K562 (cell line): ENCODE measurements around the gene DDX23.

ENCODE experiments used
- CBX2 ChIP-seq: fragments of 200-600 bp; sonication (generic); IDR thresholded peaks from one replicate; pipeline ENCODE4 v1.6.1; 2012; ENCODE audit warnings: mild to moderate bottlenecking, low read length, inconsistent platforms; ENCODE audit not compliant: insufficient read depth, poor library complexity, severe bottlenecking
- CREM ChIP-seq: IDR thresholded peaks from 2 replicates; pipeline ENCODE4 v1.6.1; 2014; ENCODE audit warnings: antibody characterized with exemption, low read depth
- EZH2 ChIP-seq: IDR thresholded peaks from 2 replicates; pipeline ENCODE4 v1.6.1; 2012; ENCODE audit warnings: low read depth, mild to moderate bottlenecking, inconsistent platforms, low read length, borderline replicate concordance
- HDAC1 ChIP-seq, 2 experiments: fragments of 450-650 bp; IDR thresholded peaks; 2 replicates each; pipeline ENCODE4 v1.6.1; 2016 to 2017; ENCODE audit warnings: inconsistent platforms in 1 of 2, mild to moderate bottlenecking in 1 of 2, moderate library complexity in 1 of 2
- HIVEP1 ChIP-seq: fragments of 250-450 bp; sonication (Bioruptor Pico); IDR thresholded peaks from 2 replicates; pipeline ENCODE4 v1.4.0; 2020; ENCODE audit warnings: mild to moderate bottlenecking
- HMGN3 ChIP-seq: IDR thresholded peaks from 2 replicates; pipeline ENCODE4 v1.6.1; 2011; ENCODE audit warnings: borderline replicate concordance, low read depth, mild to moderate bottlenecking, mixed read lengths, low read length; ENCODE audit not compliant: insufficient read length; ENCODE audit errors: extremely low read depth
- LCOR ChIP-seq: sonication (generic); formaldehyde crosslinking; IDR thresholded peaks from 2 replicates; pipeline ENCODE4 v1.8.0; 2022; ENCODE audit warnings: mild to moderate bottlenecking, missing genetic modification reagents
- SAP30 ChIP-seq: fragments of 200-600 bp; sonication (generic); IDR thresholded peaks from 2 replicates; pipeline ENCODE4 v1.6.1; 2012; ENCODE audit warnings: borderline replicate concordance, low read depth, mild to moderate bottlenecking, moderate library complexity, low read length, control low read depth, inconsistent platforms; ENCODE audit not compliant: insufficient read depth, poor library complexity, severe bottlenecking
- SP2 ChIP-seq: IDR thresholded peaks from 2 replicates; pipeline ENCODE4 v1.6.1; 2011; ENCODE audit warnings: mild to moderate bottlenecking, low read depth, low read length, moderate library complexity; ENCODE audit not compliant: poor library complexity, severe bottlenecking; ENCODE audit errors: extremely low read depth
- ZSCAN29 ChIP-seq: fragments of 450-650 bp; IDR thresholded peaks from 2 replicates; pipeline ENCODE4 v1.6.1; 2017
- TF ChIP-seq, protein P1 (sequence below), 3 experiments: IDR thresholded peaks in 2 of 3; conservative IDR thresholded peaks in 1 of 3; 2 replicates each; pipeline ENCODE4 v1.5.1; 2011 to 2012; ENCODE audit warnings: low read length in 3 of 3, mild to moderate bottlenecking in 3 of 3, control low read depth in 2 of 3, improper control_type of control experiment in 1 of 3, inconsistent platforms in 1 of 3, low read depth in 1 of 3, mixed read lengths in 1 of 3, moderate library complexity in 1 of 3; ENCODE audit not compliant: insufficient read depth in 2 of 3

DNA sequence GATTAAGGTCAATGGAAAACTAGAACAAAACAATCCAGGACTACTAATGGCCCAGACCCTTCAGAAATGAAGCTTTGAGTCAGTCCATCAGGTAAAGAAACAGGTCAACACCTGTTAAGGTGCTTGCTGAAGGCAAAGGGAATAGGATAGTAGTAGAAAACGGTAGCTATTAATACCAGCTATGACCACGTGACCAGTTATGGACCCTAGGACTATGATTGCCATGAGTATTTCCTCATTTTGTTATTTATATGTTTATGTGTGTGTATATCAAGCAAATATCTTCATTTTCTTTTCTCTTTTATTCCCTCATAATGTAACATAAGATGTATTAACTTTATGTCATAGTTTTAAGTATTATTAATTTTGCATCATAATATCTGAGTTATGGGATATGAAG, 47.7 kb upstream of the DDX23 start:
- no peak for TF ChIP-seq SP2
- no peak for TF ChIP-seq HIVEP1 (CRISPR knock-in tag)
- TF ChIP-seq EZH2 = no peak
- no peak for TF ChIP-seq ZSCAN29
- TF ChIP-seq, protein P1, sequence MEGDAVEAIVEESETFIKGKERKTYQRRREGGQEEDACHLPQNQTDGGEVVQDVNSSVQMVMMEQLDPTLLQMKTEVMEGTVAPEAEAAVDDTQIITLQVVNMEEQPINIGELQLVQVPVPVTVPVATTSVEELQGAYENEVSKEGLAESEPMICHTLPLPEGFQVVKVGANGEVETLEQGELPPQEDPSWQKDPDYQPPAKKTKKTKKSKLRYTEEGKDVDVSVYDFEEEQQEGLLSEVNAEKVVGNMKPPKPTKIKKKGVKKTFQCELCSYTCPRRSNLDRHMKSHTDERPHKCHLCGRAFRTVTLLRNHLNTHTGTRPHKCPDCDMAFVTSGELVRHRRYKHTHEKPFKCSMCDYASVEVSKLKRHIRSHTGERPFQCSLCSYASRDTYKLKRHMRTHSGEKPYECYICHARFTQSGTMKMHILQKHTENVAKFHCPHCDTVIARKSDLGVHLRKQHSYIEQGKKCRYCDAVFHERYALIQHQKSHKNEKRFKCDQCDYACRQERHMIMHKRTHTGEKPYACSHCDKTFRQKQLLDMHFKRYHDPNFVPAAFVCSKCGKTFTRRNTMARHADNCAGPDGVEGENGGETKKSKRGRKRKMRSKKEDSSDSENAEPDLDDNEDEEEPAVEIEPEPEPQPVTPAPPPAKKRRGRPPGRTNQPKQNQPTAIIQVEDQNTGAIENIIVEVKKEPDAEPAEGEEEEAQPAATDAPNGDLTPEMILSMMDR (IDR thresholded peaks at IDR 0.05 in 2 of 3, conservative IDR thresholded peaks at IDR 0.05 in 1 of 3; ENCODE audit: insufficient read depth in 2 of 3, low read depth in 1 of 3, low read length in 3 of 3) = no peak
- no peak for TF ChIP-seq SAP30
- TF ChIP-seq HMGN3 = no peak
- TF ChIP-seq CBX2 = no peak
- TF ChIP-seq CREM = no peak
- TF ChIP-seq LCOR (CRISPR knock-in tag) = no peak
- no peak for TF ChIP-seq HDAC1 (IDR thresholded peaks at IDR 0.05)
